GM23338 (cell line): ENCODE measurements around the gene FCER1G. TPM values are rescaled to one million over a fixed set of nuclear protein-coding genes. Genes with fewer than 3 reads are reported as not detected.

ENCODE experiments used
- ATAC-seq: fragments of 200-7000 bp; cut with Tn5 transposase; 3 replicates; pipeline ENCODE4 v1.9.1; 2020
- DNase-seq: peaks from one replicate; pipeline ENCODE4 v3.0.0-alpha.2; 2015; ENCODE audit warnings: low spot score
- H2AFZ ChIP-seq: fragments of 200-600 bp; sonication (generic); 2 replicates; pipeline ENCODE4 v1.8.0; 2016; ENCODE audit warnings: antibody characterized with exemption, mild to moderate bottlenecking, moderate library complexity
- H3F3A ChIP-seq: fragments of 200-600 bp; sonication (generic); replicated peaks from 2 replicates; pipeline ENCODE4 v1.8.0; 2017; ENCODE audit warnings: antibody characterized with exemption, mixed run types, low read depth
- H3K27ac ChIP-seq: fragments of 200-600 bp; sonication (generic); 2 replicates; pipeline ENCODE4 v1.6.1; 2016; ENCODE audit warnings: low read depth
- H3K27me3 ChIP-seq: fragments of 200-600 bp; sonication (generic); 2 replicates; pipeline ENCODE4 v1.8.0; 2016; ENCODE audit warnings: mild to moderate bottlenecking, mixed run types, moderate library complexity; ENCODE audit not compliant: insufficient read depth
- H3K36me3 ChIP-seq: fragments of 200-600 bp; sonication (generic); 2 replicates; pipeline ENCODE4 v1.8.0; 2016; ENCODE audit warnings: mild to moderate bottlenecking; ENCODE audit not compliant: insufficient read depth
- H3K4me1 ChIP-seq: fragments of 200-600 bp; sonication (generic); 2 replicates; pipeline ENCODE4 v1.8.0; 2016; ENCODE audit warnings: mild to moderate bottlenecking, moderate library complexity; ENCODE audit not compliant: insufficient read depth
- H3K4me2 ChIP-seq: fragments of 200-600 bp; sonication (generic); 2 replicates; pipeline ENCODE4 v1.7.1; 2017; ENCODE audit warnings: mixed run types
- H3K4me3 ChIP-seq: fragments of 200-600 bp; sonication (generic); 2 replicates; pipeline ENCODE4 v1.6.1; 2016; ENCODE audit warnings: mixed run types
- H3K79me2 ChIP-seq: fragments of 200-600 bp; sonication (generic); replicated peaks from 2 replicates; pipeline ENCODE4 v1.8.0; 2017; ENCODE audit warnings: mild to moderate bottlenecking; ENCODE audit not compliant: insufficient read depth
- H3K9me2 ChIP-seq: fragments of 200-600 bp; sonication (generic); 2 replicates; pipeline ENCODE4 v1.8.0; 2017; ENCODE audit not compliant: insufficient read depth
- H4K20me1 ChIP-seq: fragments of 200-600 bp; sonication (generic); replicated peaks from 2 replicates; pipeline ENCODE4 v1.8.0; 2017; ENCODE audit warnings: mild to moderate bottlenecking; ENCODE audit not compliant: insufficient read depth
- H3K27ac Mint-ChIP-seq: 2 replicates; pipeline ENCODE4 v1.8.0; 2020; ENCODE audit warnings: inconsistent platforms, mild to moderate bottlenecking, moderate library complexity, mixed read lengths
- H3K27me3 Mint-ChIP-seq: 3 replicates; pipeline ENCODE4 v1.8.0; 2022; ENCODE audit warnings: low read depth, mild to moderate bottlenecking, moderate library complexity, mixed read lengths, inconsistent platforms; ENCODE audit not compliant: insufficient read depth, poor library complexity
- H3K36me3 Mint-ChIP-seq: 3 replicates; pipeline ENCODE4 v1.8.0; 2021; ENCODE audit warnings: low read depth, mild to moderate bottlenecking, inconsistent platforms, moderate library complexity, mixed read lengths
- H3K4me1 Mint-ChIP-seq: 3 replicates; pipeline ENCODE4 v1.8.0; 2020; ENCODE audit warnings: mild to moderate bottlenecking, inconsistent platforms, mixed read lengths
- H3K4me3 Mint-ChIP-seq: 3 replicates; pipeline ENCODE4 v1.8.0; 2021; ENCODE audit warnings: moderate library complexity, mild to moderate bottlenecking, inconsistent platforms, mixed read lengths
- H3K9me3 Mint-ChIP-seq: 3 replicates; pipeline ENCODE4 v1.8.0; 2020; ENCODE audit warnings: moderate library complexity, mild to moderate bottlenecking, inconsistent platforms, mixed read lengths
- CTCF ChIP-seq, 2 experiments: fragments of 200-600 bp in 1 of 2; sonication (generic) in 1 of 2; conservative IDR thresholded peaks; 2 replicates each; pipeline versions ENCODE4 v1.5.1 to v1.6.1; 2016 to 2017; ENCODE audit warnings: antibody characterized with exemption in 2 of 2, low read depth in 2 of 2, mild to moderate bottlenecking in 2 of 2, moderate library complexity in 1 of 2
- EZH2phosphoT487 ChIP-seq: fragments of 200-600 bp; sonication (generic); IDR thresholded peaks from one replicate; pipeline ENCODE4 v1.8.1; 2018; ENCODE audit warnings: antibody characterized with exemption; ENCODE audit not compliant: unreplicated experiment
- JUNB ChIP-seq: IDR thresholded peaks from one replicate; pipeline ENCODE4 v1.6.1; 2016; ENCODE audit warnings: antibody characterized with exemption; ENCODE audit not compliant: unreplicated experiment
- NANOG ChIP-seq: IDR thresholded peaks from 2 replicates; pipeline ENCODE4 v1.6.1; 2016; ENCODE audit warnings: antibody characterized with exemption, borderline replicate concordance
- POLR2AphosphoS5 ChIP-seq: IDR thresholded peaks from 2 replicates; pipeline ENCODE4 v1.6.1; 2016; ENCODE audit warnings: antibody characterized with exemption, low read depth
- REST ChIP-seq: IDR thresholded peaks from one replicate; pipeline ENCODE4 v1.6.1; 2018; ENCODE audit warnings: antibody characterized with exemption; ENCODE audit not compliant: unreplicated experiment
- STAT1 ChIP-seq: IDR thresholded peaks from one replicate; pipeline ENCODE4 v1.6.1; 2016; ENCODE audit warnings: antibody characterized with exemption; ENCODE audit not compliant: unreplicated experiment
- ZNF114 ChIP-seq: fragments of 250-450 bp; sonication (Bioruptor Pico); IDR thresholded peaks from 2 replicates; pipeline ENCODE4 v1.5.0; 2020; ENCODE audit warnings: mild to moderate bottlenecking, moderate library complexity
- ZNF331 ChIP-seq: fragments of 250-450 bp; sonication (Bioruptor Pico); IDR thresholded peaks from 2 replicates; pipeline ENCODE4 v1.5.0; 2020; ENCODE audit warnings: low read depth, mild to moderate bottlenecking, moderate library complexity
- polyA plus RNA-seq: library from polyadenylated mRNA; unstranded; fragments of >200 nt; fragmentation: Nextera tagmentation; extraction: Ambion mirVana; gene quantifications from 2 replicates; pipeline ENCODE4 v1.2.1, GENCODE V29; 2016
- total RNA-seq: library from RNA; depleted of rRNA; stranded (reverse); fragments of >200 nt; shearing (Covaris generic); gene quantifications from 2 replicates; pipeline ENCODE4 v1.2.3, GENCODE V29; 2014
- TF ChIP-seq, protein P1 (sequence below): fragments of 250-450 bp; sonication (Bioruptor Pico); IDR thresholded peaks from 2 replicates; pipeline ENCODE4 v1.5.0; 2020; ENCODE audit warnings: mild to moderate bottlenecking, moderate library complexity
- TF ChIP-seq, protein P2 (sequence below): IDR thresholded peaks from 2 replicates; pipeline ENCODE4 v1.6.1; 2016; ENCODE audit warnings: antibody characterized with exemption

The FCER1G gene
- total and polyA plus RNA-seq, 2 experiments from 2014 or later = 1.1 TPM; not detected in 1

DNA sequence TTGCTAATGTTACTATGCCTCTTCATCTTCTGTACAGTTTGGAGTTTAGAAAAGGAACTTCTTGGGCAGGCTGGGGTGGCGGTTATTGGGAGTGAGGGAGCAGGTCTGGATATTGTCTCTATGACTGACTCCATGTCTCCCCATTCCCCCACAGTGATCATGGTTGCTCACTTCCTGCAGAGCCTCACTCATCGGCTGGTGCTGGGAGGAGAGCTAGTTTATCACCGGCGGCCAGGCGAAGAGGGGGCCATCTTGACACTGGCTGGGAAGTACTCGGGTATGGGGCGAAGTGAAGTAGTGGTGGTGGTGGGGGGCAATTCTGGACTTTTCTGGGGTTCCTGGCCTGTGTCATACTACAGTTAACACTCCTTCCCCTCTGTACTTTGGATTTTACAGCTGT, 12.9 kb downstream of the FCER1G start:
- peaks cover 13% of the 10 kb centered on the region for H3K4me1 ChIP-seq
- TF ChIP-seq NANOG (no peak), REST (no peak), EZH2phosphoT487 (no peak), ZNF331 (no peak), STAT1 (no peak), JUNB (no peak), CTCF (conservative IDR thresholded peaks at IDR 0.05; ENCODE audit: low read depth in 2 of 2) (no peak), POLR2AphosphoS5 (no peak), ZNF114 (CRISPR knock-in tag) (no peak)
- TF ChIP-seq, protein P1, sequence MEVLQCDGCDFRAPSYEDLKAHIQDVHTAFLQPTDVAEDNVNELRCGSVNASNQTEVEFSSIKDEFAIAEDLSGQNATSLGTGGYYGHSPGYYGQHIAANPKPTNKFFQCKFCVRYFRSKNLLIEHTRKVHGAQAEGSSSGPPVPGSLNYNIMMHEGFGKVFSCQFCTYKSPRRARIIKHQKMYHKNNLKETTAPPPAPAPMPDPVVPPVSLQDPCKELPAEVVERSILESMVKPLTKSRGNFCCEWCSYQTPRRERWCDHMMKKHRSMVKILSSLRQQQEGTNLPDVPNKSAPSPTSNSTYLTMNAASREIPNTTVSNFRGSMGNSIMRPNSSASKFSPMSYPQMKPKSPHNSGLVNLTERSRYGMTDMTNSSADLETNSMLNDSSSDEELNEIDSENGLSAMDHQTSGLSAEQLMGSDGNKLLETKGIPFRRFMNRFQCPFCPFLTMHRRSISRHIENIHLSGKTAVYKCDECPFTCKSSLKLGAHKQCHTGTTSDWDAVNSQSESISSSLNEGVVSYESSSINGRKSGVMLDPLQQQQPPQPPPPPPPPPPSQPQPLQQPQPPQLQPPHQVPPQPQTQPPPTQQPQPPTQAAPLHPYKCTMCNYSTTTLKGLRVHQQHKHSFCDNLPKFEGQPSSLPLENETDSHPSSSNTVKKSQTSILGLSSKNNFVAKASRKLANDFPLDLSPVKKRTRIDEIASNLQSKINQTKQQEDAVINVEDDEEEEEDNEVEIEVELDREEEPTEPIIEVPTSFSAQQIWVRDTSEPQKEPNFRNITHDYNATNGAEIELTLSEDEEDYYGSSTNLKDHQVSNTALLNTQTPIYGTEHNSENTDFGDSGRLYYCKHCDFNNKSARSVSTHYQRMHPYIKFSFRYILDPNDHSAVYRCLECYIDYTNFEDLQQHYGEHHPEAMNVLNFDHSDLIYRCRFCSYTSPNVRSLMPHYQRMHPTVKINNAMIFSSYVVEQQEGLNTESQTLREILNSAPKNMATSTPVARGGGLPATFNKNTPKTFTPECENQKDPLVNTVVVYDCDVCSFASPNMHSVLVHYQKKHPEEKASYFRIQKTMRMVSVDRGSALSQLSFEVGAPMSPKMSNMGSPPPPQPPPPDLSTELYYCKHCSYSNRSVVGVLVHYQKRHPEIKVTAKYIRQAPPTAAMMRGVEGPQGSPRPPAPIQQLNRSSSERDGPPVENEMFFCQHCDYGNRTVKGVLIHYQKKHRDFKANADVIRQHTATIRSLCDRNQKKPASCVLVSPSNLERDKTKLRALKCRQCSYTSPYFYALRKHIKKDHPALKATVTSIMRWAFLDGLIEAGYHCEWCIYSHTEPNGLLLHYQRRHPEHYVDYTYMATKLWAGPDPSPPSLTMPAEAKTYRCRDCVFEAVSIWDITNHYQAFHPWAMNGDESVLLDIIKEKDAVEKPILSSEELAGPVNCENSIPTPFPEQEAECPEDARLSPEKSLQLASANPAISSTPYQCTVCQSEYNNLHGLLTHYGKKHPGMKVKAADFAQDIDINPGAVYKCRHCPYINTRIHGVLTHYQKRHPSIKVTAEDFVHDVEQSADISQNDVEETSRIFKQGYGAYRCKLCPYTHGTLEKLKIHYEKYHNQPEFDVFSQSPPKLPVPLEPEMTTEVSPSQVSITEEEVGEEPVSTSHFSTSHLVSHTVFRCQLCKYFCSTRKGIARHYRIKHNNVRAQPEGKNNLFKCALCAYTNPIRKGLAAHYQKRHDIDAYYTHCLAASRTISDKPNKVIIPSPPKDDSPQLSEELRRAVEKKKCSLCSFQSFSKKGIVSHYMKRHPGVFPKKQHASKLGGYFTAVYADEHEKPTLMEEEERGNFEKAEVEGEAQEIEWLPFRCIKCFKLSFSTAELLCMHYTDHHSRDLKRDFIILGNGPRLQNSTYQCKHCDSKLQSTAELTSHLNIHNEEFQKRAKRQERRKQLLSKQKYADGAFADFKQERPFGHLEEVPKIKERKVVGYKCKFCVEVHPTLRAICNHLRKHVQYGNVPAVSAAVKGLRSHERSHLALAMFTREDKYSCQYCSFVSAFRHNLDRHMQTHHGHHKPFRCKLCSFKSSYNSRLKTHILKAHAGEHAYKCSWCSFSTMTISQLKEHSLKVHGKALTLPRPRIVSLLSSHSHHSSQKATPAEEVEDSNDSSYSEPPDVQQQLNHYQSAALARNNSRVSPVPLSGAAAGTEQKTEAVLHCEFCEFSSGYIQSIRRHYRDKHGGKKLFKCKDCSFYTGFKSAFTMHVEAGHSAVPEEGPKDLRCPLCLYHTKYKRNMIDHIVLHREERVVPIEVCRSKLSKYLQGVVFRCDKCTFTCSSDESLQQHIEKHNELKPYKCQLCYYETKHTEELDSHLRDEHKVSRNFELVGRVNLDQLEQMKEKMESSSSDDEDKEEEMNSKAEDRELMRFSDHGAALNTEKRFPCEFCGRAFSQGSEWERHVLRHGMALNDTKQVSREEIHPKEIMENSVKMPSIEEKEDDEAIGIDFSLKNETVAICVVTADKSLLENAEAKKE = no peak
- TF ChIP-seq, protein P2, sequence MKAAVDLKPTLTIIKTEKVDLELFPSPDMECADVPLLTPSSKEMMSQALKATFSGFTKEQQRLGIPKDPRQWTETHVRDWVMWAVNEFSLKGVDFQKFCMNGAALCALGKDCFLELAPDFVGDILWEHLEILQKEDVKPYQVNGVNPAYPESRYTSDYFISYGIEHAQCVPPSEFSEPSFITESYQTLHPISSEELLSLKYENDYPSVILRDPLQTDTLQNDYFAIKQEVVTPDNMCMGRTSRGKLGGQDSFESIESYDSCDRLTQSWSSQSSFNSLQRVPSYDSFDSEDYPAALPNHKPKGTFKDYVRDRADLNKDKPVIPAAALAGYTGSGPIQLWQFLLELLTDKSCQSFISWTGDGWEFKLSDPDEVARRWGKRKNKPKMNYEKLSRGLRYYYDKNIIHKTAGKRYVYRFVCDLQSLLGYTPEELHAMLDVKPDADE = no peak
- H3K9me3 Mint-ChIP-seq = no peaks in the 10 kb centered on the region
- ATAC-seq (no peak), DNase-seq (no peak)
- H3K36me3 ChIP-seq = peaks cover 6% of the 10 kb centered on the region
- no peaks in the 10 kb centered on the region for H4K20me1 ChIP-seq
- H3K4me3 Mint-ChIP-seq = no peak overlapping the region; the same call in 2 of the 3 replicates
- peaks cover 26% of the 10 kb centered on the region for H3K4me1 Mint-ChIP-seq
- H2AFZ ChIP-seq = no peak overlapping the region
- no peak overlapping the region for H3K4me3 ChIP-seq
- H3F3A ChIP-seq = peaks cover 3% of the 10 kb centered on the region; the same call in 1 of the 2 replicates
- no peaks in the 10 kb centered on the region for H3K79me2 ChIP-seq
- H3K27ac Mint-ChIP-seq = 0 out of 2 replicates have a peak overlapping the region, but pooled peaks have one; percentile 30
- peak overlapping the region; percentile 13; the same call in 1 of the 2 replicates for H3K4me2 ChIP-seq
- no peak overlapping the region for H3K27ac ChIP-seq
- no peaks in the 10 kb centered on the region for H3K27me3 ChIP-seq
- no peaks in the 10 kb centered on the region for H3K9me2 ChIP-seq
- peaks cover 6% of the 10 kb centered on the region for H3K27me3 Mint-ChIP-seq
- peaks cover 20% of the 10 kb centered on the region for H3K36me3 Mint-ChIP-seq
